Central memory CD8-positive, alpha-beta T cell (primary cell): ENCODE data around the gene KRTAP20-4.

ENCODE experiments used
- ATAC-seq: fragments of 150-1000 bp; cut with Tn5 transposase; replicated peaks from 2 replicates; pipeline ENCODE4 v1.10.0; 2022; ENCODE audit warnings: mild to moderate bottlenecking, moderate FRiP score, moderate number of reproducible peaks; ENCODE audit not compliant: poor library complexity, severe bottlenecking; ENCODE audit errors: extremely low read depth
- DNase-seq, 2 donors: peaks; one replicate each; pipeline ENCODE4 v3.0.0; 2021; ENCODE audit warnings: low spot score in 2 of 2
- H3K27ac Mint-ChIP-seq: one replicate; pipeline ENCODE4 v1.8.0; 2022; ENCODE audit warnings: low read depth, mild to moderate bottlenecking, moderate library complexity, mixed read lengths
- H3K27me3 Mint-ChIP-seq: one replicate; pipeline ENCODE4 v1.8.0; 2022; ENCODE audit warnings: mixed read lengths
- H3K36me3 Mint-ChIP-seq: one replicate; pipeline ENCODE4 v1.8.0; 2022; ENCODE audit warnings: mild to moderate bottlenecking, moderate library complexity, mixed read lengths; ENCODE audit not compliant: insufficient read depth
- H3K4me1 Mint-ChIP-seq: one replicate; pipeline ENCODE4 v1.8.0; 2022; ENCODE audit warnings: mixed read lengths
- H3K4me3 Mint-ChIP-seq: one replicate; pipeline ENCODE4 v1.8.0; 2022; ENCODE audit warnings: mild to moderate bottlenecking, moderate library complexity, mixed read lengths
- H3K9me3 Mint-ChIP-seq: one replicate; pipeline ENCODE4 v1.8.0; 2022; ENCODE audit warnings: mixed read lengths

KRTAP20-4 gene

GRCh38 chr21:30616125-30616524 is 4.3 kb upstream of the KRTAP20-4 start, which contains the start of gene KRTAP20-1:
KRTAP20-1 (plus strand) TSS chr21:30616425; CDS start chr21:30616455, 30 bp downstream.
- no peak within 1 kb of the TSS for H3K27ac Mint-ChIP-seq
- H3K4me1 Mint-ChIP-seq = no peaks in the 10 kb centered on the region
- no peaks in the 10 kb centered on the region for H3K36me3 Mint-ChIP-seq
- no peaks in the 10 kb centered on the region for H3K27me3 Mint-ChIP-seq
- no peak within 1 kb of the TSS for H3K4me3 Mint-ChIP-seq
- DNase-seq = no peak
- no peak for ATAC-seq
- H3K9me3 Mint-ChIP-seq = no peaks in the 10 kb centered on the region

DNA sequence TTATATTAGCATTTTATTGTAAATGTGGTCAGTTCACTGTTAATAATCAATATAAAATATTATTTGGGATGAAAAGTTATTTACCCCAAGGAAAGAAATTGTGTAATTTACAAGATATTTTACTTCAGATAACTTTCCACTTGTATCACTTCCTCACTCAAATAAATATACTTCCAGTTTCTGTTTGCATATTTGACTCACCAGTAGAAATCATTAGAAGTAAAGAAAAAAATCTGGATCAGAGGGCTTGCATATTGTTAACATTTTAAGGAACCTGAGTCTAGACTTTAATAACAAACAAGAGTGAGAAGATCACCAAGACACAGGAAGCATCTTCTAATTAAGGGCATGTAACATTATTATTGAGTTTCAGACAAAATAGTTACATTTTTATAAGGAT is 347 bp upstream of the KRTAP20-4 start:
- Mint-ChIP-seq H3K4me1 (no peaks in the 10 kb centered on the region), H3K36me3 (no peaks in the 10 kb centered on the region), H3K9me3 (no peaks in the 10 kb centered on the region), H3K27me3 (no peaks in the 10 kb centered on the region), H3K27ac (no peak overlapping the region), H3K4me3 (no peak overlapping the region)
- no peak for ATAC-seq
- DNase-seq = no peak

- no peak for DNase-seq
- H3K36me3 Mint-ChIP-seq = no peaks in the 10 kb centered on the region
- H3K4me1 Mint-ChIP-seq = no peaks in the 10 kb centered on the region
- H3K9me3 Mint-ChIP-seq = no peaks in the 10 kb centered on the region
- ATAC-seq = no peak
- no peak overlapping the region for H3K27ac Mint-ChIP-seq
- no peak overlapping the region for H3K4me3 Mint-ChIP-seq
- no peaks in the 10 kb centered on the region for H3K27me3 Mint-ChIP-seq
Observed at GRCh38 chr21:30623362-30623761, 2.9 kb downstream of the KRTAP20-4 start.

GRCh38 chr21:30625449-30626165 is 5.2 kb downstream of the KRTAP20-4 start:
- Mint-ChIP-seq H3K4me3 (no peak overlapping the region), H3K27me3 (no peaks in the 10 kb centered on the region), H3K4me1 (no peaks in the 10 kb centered on the region), H3K36me3 (no peaks in the 10 kb centered on the region), H3K27ac (no peak overlapping the region), H3K9me3 (peaks cover 4% of the 10 kb centered on the region)
- DNase-seq = no peak
- no peak for ATAC-seq

GRCh38 chr21:30628109-30628508 is 7.7 kb downstream of the KRTAP20-4 start:
- Mint-ChIP-seq H3K36me3 (no peaks in the 10 kb centered on the region), H3K4me1 (no peaks in the 10 kb centered on the region), H3K4me3 (no peak overlapping the region), H3K27ac (no peak overlapping the region), H3K27me3 (no peaks in the 10 kb centered on the region), H3K9me3 (peaks cover 12% of the 10 kb centered on the region)
- DNase-seq = no peak
- no peak for ATAC-seq

- Mint-ChIP-seq H3K36me3 (no peaks in the 10 kb centered on the region), H3K9me3 (peaks cover 12% of the 10 kb centered on the region), H3K4me3 (no peak overlapping the region), H3K4me1 (no peaks in the 10 kb centered on the region), H3K27me3 (no peaks in the 10 kb centered on the region), H3K27ac (no peak overlapping the region)
- ATAC-seq (no peak), DNase-seq (no peak)
Observed at GRCh38 chr21:30629200-30629599, 8.8 kb downstream of the KRTAP20-4 start.

GRCh38 chr21:30634906-30635305 is 14.5 kb downstream of the KRTAP20-4 start, which contains the start of gene KRTAP20-2:
KRTAP20-2 (plus strand) TSS chr21:30635206; CDS start chr21:30635264, 58 bp downstream.
- Mint-ChIP-seq H3K27ac (no peak within 1 kb of the TSS), H3K4me1 (no peaks in the 10 kb centered on the region), H3K9me3 (peaks cover 8% of the 10 kb centered on the region), H3K4me3 (no peak within 1 kb of the TSS), H3K27me3 (no peaks in the 10 kb centered on the region), H3K36me3 (no peaks in the 10 kb centered on the region)
- ATAC-seq (no peak), DNase-seq (no peak)

DNA sequence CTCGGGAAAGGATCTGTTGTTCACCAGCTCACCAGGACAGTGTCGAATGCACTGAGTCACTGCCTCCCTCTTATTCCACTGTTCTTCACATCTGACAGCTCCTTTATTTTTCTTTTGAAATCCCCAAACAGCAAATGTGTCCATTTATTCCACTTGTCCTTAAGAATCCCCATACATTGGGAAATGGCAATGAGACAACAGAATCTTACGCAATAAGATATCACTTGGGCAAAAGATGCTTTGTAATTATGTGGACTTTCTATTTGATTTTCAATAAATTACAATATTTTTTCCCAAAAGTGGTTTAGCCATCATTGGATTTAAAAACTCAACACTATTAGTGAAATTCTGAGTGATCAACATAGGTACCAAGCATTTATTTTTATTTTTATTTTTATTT is 18.3 kb downstream of the KRTAP20-4 start:
- ATAC-seq (no peak), DNase-seq (no peak)
- Mint-ChIP-seq H3K36me3 (no peaks in the 10 kb centered on the region), H3K4me1 (no peaks in the 10 kb centered on the region), H3K4me3 (no peak overlapping the region), H3K27ac (no peak overlapping the region), H3K27me3 (no peaks in the 10 kb centered on the region), H3K9me3 (peaks cover 3% of the 10 kb centered on the region)

GRCh38 chr21:30642564-30642963 is 22.1 kb downstream of the KRTAP20-4 start, which contains the start of gene KRTAP20-3:
KRTAP20-3 (plus strand) TSS chr21:30642864.
- Mint-ChIP-seq H3K27me3 (no peaks in the 10 kb centered on the region), H3K4me1 (no peaks in the 10 kb centered on the region), H3K36me3 (no peaks in the 10 kb centered on the region), H3K27ac (no peak within 1 kb of the TSS), H3K4me3 (no peak within 1 kb of the TSS), H3K9me3 (peaks cover 5% of the 10 kb centered on the region)
- DNase-seq = no peak
- ATAC-seq = no peak

DNA sequence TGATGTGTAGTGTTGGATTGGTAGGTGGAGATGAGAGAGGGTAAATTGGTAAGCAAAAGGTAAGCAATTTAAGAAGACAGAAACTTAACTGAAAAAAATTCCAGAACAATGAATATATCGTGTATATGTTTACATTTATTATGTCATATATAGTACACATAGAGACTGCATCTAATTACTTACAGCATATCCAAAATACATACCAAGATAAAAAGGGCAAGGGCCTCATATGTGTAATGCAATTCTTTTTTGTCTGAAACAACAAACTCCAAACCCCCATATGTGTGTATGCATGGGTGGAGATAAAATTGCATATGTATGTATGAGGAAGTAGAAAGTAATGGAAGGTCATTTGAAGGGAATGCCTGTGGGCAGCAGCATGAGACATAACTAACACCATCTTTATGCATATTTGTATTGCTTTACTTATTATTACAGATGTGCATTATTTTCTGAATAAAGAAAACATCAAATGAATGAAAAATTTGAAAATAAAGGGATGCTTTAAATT is 26.5 kb downstream of the KRTAP20-4 start:
- H3K4me1 Mint-ChIP-seq = no peaks in the 10 kb centered on the region
- ATAC-seq = no peak
- no peaks in the 10 kb centered on the region for H3K27me3 Mint-ChIP-seq
- peaks cover 5% of the 10 kb centered on the region for H3K9me3 Mint-ChIP-seq
- H3K27ac Mint-ChIP-seq = no peak overlapping the region
- DNase-seq = no peak
- H3K36me3 Mint-ChIP-seq = no peaks in the 10 kb centered on the region
- no peak overlapping the region for H3K4me3 Mint-ChIP-seq

DNA sequence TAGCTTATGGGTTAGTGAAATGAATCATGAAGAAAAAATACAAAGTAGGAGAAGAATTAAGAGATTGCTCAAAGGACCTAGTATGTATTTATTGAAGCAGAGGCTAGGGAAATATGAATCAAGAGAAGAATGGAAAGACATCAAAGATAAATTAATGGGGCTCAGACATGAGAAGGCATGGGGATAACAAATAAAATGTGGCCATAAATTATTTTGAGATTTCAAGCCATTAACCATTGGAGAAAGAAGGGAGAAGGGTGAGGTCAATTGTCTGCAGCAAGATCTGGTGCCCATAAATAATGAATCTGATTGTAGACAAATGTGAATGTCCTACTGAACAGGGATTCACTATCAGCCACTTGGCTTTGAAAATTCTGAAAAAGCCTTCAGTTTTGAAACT is 32.5 kb downstream of the KRTAP20-4 start:
- no peaks in the 10 kb centered on the region for H3K36me3 Mint-ChIP-seq
- no peak overlapping the region for H3K4me3 Mint-ChIP-seq
- DNase-seq = no peak
- ATAC-seq = no peak
- no peaks in the 10 kb centered on the region for H3K9me3 Mint-ChIP-seq
- no peaks in the 10 kb centered on the region for H3K27me3 Mint-ChIP-seq
- H3K27ac Mint-ChIP-seq = no peak overlapping the region
- H3K4me1 Mint-ChIP-seq = no peaks in the 10 kb centered on the region

DNA sequence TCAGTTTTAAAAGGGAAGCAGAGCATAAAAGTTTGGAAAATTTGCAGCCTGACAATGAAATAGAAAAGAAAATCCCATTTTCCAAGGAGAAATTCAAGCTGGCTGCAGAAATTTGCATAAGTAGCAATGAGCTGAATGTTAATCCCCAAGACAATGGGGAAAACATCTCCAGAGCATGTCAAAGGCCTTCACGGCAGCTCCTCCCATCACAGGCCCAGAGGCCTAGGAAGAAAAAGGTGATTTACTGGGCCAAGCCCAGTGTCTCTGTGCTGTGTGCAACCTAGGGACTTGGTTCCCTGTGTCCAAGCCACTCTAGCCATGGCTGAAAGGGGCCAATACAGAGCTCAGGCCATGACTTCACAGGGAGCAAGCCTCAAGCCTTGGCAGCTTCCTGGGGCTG is 48.3 kb downstream of the KRTAP20-4 start:
- H3K27ac Mint-ChIP-seq = no peak overlapping the region
- H3K4me3 Mint-ChIP-seq = no peak overlapping the region
- peaks cover 9% of the 10 kb centered on the region for H3K27me3 Mint-ChIP-seq
- peaks cover 18% of the 10 kb centered on the region for H3K9me3 Mint-ChIP-seq
- H3K4me1 Mint-ChIP-seq = no peaks in the 10 kb centered on the region
- no peak for DNase-seq
- ATAC-seq = no peak
- no peaks in the 10 kb centered on the region for H3K36me3 Mint-ChIP-seq
